Thymus (tissue), 11 donors: Measurements from ENCODE around the gene ARRDC1. TPM values are rescaled to one million over a fixed set of nuclear protein-coding genes. Genes with fewer than 3 reads are reported as not detected.

Source experiments
- DNase-seq, 9 donors: peaks; one replicate each; pipeline ENCODE4 v3.0.0-alpha.2; 2013; ENCODE audit warnings: low spot score in 9 of 9, low read depth in 6 of 9, missing footprints in 1 of 9
- H3K27ac ChIP-seq, 2 donors: one replicate each; pipeline ENCODE4 v1.5.1; 2013; ENCODE audit warnings: control low read depth in 1 of 2, low read depth in 1 of 2, low read length in 1 of 2, mild to moderate bottlenecking in 1 of 2, moderate library complexity in 1 of 2
- H3K27me3 ChIP-seq, 2 donors: one replicate each; pipeline ENCODE4 v1.5.1; 2013; ENCODE audit warnings: low read length in 1 of 2; ENCODE audit not compliant: control insufficient read depth in 2 of 2, insufficient read depth in 1 of 2
- H3K36me3 ChIP-seq, 2 donors: one replicate each; pipeline ENCODE4 v1.5.1; 2013; ENCODE audit warnings: low read length in 1 of 2, mild to moderate bottlenecking in 1 of 2, moderate library complexity in 1 of 2; ENCODE audit not compliant: control insufficient read depth in 2 of 2, insufficient read depth in 2 of 2
- H3K4me1 ChIP-seq, 2 donors: one replicate each; pipeline ENCODE4 v1.5.1; 2013; ENCODE audit warnings: low read length in 2 of 2; ENCODE audit not compliant: control insufficient read depth in 2 of 2, insufficient read depth in 2 of 2
- H3K4me3 ChIP-seq, 2 donors: one replicate each; pipeline ENCODE4 v1.5.1; 2013; ENCODE audit warnings: low read length in 2 of 2, control low read depth in 1 of 2, mild to moderate bottlenecking in 1 of 2
- H3K9me3 ChIP-seq, 2 donors: one replicate each; pipeline ENCODE4 v1.5.1; 2013; ENCODE audit warnings: low read length in 1 of 2, mild to moderate bottlenecking in 1 of 2; ENCODE audit not compliant: control insufficient read depth in 2 of 2, insufficient read depth in 1 of 2
- WGBS: extraction: QIAGEN DNeasy Blood & Tissue Kit; methylation state at CpG from one replicate; pipeline ENCODE4 v1.1.7; 2013; 5-methylcytosine and 5-hydroxymethylcytosine counted together
- polyA plus RNA-seq: library from polyadenylated mRNA; stranded (reverse); fragments of 200-250 nt; gene quantifications from one replicate; pipeline ENCODE4 v1.2.3, GENCODE V29; 2013
- total RNA-seq: library from RNA; stranded (reverse); fragments of 120-200 nt; gene quantifications from one replicate; pipeline ENCODE4 v1.2.4, GENCODE V29; 2013
- donor health status: healthy.

The ARRDC1 gene
- total and polyA plus RNA-seq, 2 donors = 21.3 to 109 TPM

DNA sequence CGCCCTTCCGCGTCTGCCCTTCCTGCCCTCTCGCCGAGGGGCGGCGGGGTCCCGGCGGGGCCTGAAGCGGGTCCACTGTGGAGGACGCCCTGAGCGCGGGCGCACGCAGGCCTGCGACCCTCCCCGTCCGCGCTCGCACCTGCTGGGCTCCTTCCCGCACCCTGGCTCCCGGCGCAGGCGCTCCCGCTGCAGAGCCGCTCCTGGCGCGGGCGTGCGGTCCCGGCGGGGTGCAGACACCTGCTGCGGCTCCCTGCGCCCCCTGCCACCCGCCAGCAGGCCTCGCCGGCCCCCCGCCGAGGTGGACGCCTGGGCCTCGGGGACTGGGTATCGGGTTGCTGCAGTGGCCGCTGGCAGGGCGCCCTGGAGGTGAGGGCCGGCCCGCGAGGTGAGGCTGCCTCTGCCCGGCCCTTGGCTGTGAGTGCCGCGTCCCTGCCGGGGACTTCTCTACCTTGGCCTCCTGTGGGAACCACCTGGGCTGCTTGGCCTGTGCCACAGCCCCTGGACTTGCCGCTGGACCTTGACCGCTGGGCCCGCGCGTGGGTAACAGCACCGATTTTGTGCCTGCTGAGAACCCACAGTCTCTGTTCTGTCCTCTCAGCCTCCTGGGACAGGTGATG lies 627 bp downstream of the ARRDC1 start:
- 4% methylated on average over 57 of the region's 57 CpGs for WGBS

DNA sequence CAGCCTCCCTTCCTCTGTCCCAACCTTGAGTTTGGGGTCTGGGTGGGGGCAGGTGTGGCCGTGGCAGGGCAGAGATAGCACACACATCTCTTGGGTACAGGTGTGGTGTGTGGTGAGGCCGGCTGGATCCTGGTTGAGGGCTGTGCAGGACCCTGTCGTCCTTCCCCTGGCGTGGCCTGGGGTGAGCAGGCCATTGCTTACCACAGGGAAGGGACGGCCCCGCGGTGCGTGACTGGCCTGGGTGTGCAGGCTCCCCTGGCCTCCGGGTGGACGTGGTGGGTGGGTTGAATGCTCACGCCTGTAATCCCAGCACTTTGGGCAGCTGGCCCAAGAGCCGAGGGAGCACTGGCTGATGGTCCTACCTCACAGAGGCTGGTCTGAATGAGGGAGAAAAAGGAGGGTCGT lies 1.2 kb downstream of the ARRDC1 start:
- H3K4me1 ChIP-seq = peaks cover 11 to 33% of the 10 kb centered on the region in 2 donors
- WGBS = 77% methylated on average over 13 of the region's 13 CpGs
- H3K9me3 ChIP-seq = peaks cover 0 to 1% of the 10 kb centered on the region in 2 donors
- H3K4me3 ChIP-seq = peak overlapping the region; percentile 40 to 71
- no peak for DNase-seq
- peaks cover 0 to 18% of the 10 kb centered on the region in 2 donors for H3K27me3 ChIP-seq
- H3K36me3 ChIP-seq = no peaks in the 10 kb centered on the region
- no peak overlapping the region for H3K27ac ChIP-seq

More for the DNA sequence above, 627 bp downstream of the ARRDC1 start:
- DNase-seq = peak in 1 of 9 donors; percentile 52
- peaks cover 0 to 18% of the 10 kb centered on the region in 2 donors for H3K27me3 ChIP-seq
- peaks cover 0 to 1% of the 10 kb centered on the region in 2 donors for H3K9me3 ChIP-seq
- H3K4me1 ChIP-seq = peaks cover 11 to 33% of the 10 kb centered on the region in 2 donors
- peak overlapping the region in 1 of 2 donors; percentile 89 for H3K27ac ChIP-seq
- peak overlapping the region; percentile 40 to 71 for H3K4me3 ChIP-seq
- no peaks in the 10 kb centered on the region for H3K36me3 ChIP-seq

DNA sequence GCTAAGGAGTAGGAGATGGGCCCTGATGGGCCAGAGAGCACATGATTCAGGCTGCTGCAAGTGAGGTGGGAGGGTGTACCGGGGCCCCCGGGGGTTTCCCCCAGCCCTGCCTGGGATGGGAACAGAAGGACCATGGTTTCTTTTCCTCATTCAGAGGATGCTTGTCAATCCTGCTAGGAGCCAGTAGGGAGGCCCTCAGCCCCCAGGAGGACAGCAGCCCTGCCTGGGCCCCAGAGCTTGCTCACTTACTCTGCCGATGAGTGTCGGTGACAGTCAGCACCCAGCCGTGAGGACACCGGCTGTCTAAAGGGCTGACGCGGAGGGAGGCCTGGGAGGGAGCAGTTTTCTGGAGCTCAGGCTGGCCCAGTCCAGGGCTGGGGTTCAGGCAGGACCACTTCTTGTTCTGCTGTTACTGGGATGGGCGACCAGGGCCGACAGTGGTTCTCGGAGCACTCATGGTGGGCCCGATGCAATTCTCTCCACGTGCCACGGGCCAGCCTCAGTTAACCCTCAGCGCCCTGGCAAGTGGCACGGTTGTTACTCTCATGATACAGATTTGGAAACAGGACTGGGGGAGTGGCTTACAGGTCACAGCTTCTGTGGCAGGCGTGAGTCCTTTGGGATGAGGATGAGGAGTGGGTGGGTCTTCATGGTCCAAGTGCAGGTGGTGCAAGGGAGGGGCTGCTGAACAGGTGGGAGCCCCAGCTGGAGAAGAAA lies 1.8 kb downstream of the ARRDC1 start:
- Histone ChIP-seq H3K36me3 (no peaks in the 10 kb centered on the region), H3K27me3 (peaks cover 0 to 18% of the 10 kb centered on the region in 2 donors), H3K27ac (no peak overlapping the region), H3K9me3 (peaks cover 0 to 1% of the 10 kb centered on the region in 2 donors), H3K4me1 (peaks cover 11 to 33% of the 10 kb centered on the region in 2 donors), H3K4me3 (no peak overlapping the region)
- WGBS = 94% methylated on average over 17 of the region's 17 CpGs
- DNase-seq = no peak

DNA sequence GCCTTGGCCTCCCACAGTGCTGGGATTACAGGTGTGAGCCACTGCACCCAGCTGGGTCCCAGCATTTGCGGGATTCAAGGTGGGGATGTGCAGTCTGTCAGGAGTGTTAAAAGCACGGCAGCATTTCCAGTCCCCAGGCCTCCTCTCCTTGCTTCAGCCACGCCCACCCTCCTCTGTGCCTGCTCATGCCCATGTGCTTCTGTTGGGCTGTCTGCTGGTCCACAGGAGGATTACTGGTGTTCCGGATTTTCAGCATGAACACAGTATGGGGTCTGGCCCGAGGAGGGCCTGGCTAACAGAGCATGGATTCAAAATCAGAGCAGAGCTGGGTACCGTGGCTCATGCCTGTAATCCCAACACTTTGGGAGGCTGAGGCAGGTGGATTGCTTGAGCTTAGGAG lies 5.5 kb downstream of the ARRDC1 start:
- Histone ChIP-seq H3K36me3 (peaks cover 19 to 24% of the 10 kb centered on the region in 2 donors), H3K9me3 (no peaks in the 10 kb centered on the region), H3K27ac (no peak overlapping the region), H3K4me3 (no peak overlapping the region), H3K27me3 (peaks cover 0 to 10% of the 10 kb centered on the region in 2 donors), H3K4me1 (peaks cover 9 to 21% of the 10 kb centered on the region in 2 donors)
- WGBS = 96% methylated on average over 6 of the region's 6 CpGs
- DNase-seq = no peak

DNA sequence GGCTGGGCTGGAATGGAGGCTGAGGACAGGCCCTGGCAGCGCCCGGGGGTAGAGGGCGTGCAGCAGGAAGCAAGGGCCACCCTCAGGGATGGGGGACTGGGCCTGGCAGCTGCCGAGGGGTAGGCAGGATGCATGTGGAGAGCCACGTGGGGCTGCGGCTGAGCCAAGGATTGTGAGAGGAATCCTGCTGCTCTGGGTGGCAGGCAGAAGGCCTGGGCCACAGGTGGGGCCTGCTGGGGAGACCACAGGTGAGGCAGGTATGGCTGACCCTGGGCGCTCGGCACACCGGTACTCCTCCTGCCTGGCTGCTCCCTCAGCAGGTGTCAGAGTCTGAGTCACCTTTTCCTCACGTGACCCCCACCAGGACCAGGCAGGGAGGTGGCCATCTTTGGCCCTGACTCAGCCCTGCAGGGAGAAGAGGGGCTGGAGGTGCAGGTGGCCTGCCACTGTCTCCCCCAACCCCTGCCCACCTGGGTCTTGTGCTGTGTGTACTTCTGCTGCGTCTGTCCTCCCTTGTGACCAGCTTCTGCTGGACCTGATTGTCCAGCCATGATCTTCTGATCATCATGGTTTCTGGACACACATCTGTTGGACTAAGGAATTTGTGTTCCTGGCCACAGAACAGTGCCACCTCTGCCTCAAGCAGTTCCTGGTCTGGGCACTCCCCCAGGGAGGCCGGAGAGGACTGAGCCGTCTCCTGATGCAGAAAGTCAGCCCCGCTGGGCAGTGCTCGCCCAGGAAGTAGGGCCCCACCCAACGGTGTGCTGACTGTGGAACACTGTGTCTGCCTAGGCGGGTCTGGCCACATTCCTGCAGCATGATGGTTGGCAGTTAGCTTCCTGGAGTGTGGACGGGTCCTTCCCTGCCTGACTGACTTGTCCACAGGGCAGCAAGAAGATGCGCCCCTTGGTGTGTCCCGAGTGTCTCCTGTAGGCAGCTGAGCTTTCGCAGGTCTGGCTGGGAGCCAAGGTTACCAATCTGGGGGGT lies 6.4 kb downstream of the ARRDC1 start:
- Histone ChIP-seq H3K36me3 (peaks cover 22 to 24% of the 10 kb centered on the region in 2 donors), H3K27me3 (peaks cover 0 to 2% of the 10 kb centered on the region in 2 donors), H3K4me3 (no peak overlapping the region), H3K9me3 (no peaks in the 10 kb centered on the region), H3K4me1 (peaks cover 4 to 13% of the 10 kb centered on the region in 2 donors), H3K27ac (peak overlapping the region in 1 of 2 donors; percentile 33)
- no peak for DNase-seq
- WGBS = 69% methylated on average over 21 of the region's 21 CpGs

DNA sequence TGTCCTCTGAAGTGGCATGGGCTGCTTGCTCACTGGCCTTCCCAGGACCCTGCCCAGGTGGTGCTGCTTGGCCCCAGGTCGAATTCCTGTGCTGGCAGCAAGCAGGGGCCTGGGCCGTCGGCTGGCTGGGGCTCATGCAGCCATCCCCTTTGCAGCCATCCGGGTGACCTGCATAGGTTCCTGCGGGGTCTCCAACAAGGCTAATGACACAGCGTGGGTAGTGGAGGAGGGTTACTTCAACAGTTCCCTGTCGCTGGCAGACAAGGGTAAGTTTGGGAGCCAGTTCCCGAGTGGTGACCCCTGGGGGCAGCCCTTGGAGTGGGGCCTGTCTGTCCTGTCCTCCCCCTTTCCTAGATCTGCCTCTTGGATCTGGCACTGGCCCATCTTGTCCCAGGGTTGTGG lies 7.3 kb downstream of the ARRDC1 start:
- peak overlapping the region in 1 of 2 donors; percentile 33 for H3K27ac ChIP-seq

DNA sequence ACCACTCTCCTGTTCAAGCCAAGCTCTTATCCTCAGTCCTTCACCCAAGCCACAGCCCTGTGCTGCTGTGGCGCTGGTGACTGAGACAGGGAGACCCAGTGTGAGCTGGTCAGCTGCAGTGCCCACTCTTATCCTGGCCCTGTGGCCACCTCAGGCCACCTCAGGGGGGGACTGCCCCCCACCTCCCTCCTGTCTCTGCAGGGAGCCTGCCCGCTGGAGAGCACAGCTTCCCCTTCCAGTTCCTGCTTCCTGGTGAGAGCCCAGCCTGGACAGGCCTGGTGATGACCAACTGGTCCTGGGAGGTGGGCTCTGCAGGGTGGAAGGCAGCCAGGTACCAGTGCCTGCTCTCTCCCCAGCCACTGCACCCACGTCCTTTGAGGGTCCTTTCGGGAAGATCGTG lies 7.8 kb downstream of the ARRDC1 start:
- H3K27ac ChIP-seq = no peak overlapping the region
- 98% methylated on average over 5 of the region's 5 CpGs for WGBS
- peaks cover 22 to 24% of the 10 kb centered on the region in 2 donors for H3K36me3 ChIP-seq
- H3K27me3 ChIP-seq = no peaks in the 10 kb centered on the region
- DNase-seq = no peak
- H3K9me3 ChIP-seq = no peaks in the 10 kb centered on the region
- H3K4me3 ChIP-seq = no peak overlapping the region
- H3K4me1 ChIP-seq = peaks cover 7 to 14% of the 10 kb centered on the region in 2 donors

More for the DNA sequence above, 7.3 kb downstream of the ARRDC1 start:
- Histone ChIP-seq H3K27me3 (no peaks in the 10 kb centered on the region), H3K4me1 (peaks cover 4 to 11% of the 10 kb centered on the region in 2 donors), H3K4me3 (no peak overlapping the region), H3K36me3 (peaks cover 22 to 24% of the 10 kb centered on the region in 2 donors), H3K9me3 (no peaks in the 10 kb centered on the region)
- DNase-seq = no peak
- WGBS = 89% methylated on average over 8 of the region's 8 CpGs

DNA sequence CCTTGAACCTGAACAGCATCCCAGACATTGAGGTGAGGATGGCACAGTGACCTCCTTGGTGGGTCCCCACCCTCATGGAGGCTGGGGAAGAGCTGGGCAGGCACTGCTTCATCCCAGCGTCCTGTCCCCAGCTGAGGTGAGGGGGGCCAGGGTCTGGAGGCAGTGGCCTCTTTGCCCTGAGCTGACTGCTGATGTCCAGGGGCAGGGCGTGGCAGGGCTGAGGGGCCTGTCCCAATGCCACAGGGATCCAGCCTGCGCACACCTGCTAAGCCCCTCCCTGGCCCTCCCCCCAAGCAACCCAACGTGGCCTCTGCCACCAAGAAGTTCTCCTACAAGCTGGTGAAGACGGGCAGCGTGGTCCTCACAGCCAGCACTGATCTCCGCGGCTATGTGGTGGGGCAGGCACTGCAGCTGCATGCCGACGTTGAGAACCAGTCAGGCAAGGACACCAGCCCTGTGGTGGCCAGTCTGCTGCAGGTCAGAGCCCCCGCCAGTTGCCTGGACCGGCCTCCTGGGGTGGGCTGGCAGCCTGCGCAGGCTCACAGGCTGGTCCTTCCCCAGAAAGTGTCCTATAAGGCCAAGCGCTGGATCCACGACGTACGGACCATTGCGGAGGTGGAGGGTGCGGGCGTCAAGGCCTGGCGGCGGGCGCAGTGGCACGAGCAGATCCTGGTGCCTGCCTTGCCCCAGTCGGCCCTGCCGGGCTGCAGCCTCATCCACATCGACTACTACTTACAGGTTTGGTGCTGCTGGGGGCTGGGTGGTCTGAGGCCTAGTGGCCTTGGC lies 8.4 kb downstream of the ARRDC1 start:
- Histone ChIP-seq H3K4me1 (peaks cover 7 to 10% of the 10 kb centered on the region in 2 donors), H3K36me3 (peaks cover 22 to 24% of the 10 kb centered on the region in 2 donors), H3K4me3 (no peak overlapping the region), H3K27ac (no peak overlapping the region), H3K27me3 (no peaks in the 10 kb centered on the region), H3K9me3 (no peaks in the 10 kb centered on the region)
- 96% methylated on average over 27 of the region's 27 CpGs for WGBS
- DNase-seq = no peak
